ENCODE measurements around the gene CA10.

The CA10 gene

GRCh38 chr17:51946311-51946710 lies 212.2 kb downstream of the CA10 start:
- DNase-seq: no peak

DNA sequence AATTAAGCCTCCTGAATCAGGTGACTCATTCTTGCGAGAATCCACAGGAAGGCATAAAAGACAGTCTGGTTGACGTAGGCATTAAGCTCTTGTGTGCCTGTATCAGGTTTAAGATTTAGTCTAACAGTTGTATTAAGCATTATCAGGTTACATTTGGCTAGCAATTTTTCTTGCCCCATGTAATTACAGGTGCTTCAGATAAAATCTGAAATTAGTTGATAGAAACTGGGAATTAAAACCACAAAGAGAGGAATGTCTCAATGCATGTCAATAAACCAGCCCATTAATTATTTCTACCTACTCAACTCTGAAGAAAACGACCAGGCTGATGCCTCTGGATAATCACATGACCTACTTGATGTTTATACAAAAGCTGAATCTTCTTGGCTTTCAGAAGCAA lies 217.2 kb downstream of the CA10 start:
- DNase-seq: no peak

DNA sequence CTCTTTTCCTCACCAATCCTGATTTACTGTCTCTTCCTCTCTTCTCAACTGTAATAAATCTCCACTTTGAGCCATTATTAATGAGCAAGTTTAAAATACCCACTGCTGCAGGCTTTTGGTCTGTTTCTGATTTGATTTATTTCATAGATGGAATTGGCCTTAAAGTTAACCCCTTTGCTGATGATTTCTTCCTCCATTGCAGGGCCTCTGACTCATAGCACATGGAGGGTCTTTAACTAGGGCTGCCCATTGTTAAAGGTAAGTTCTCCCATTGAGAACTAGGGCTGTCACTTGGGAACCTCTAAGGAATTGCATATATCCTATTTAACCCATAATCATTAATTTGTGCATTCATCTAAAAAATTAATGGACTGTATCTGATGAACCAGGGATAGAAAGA lies 221.2 kb downstream of the CA10 start:
- DNase-seq: no peak

- DNase-seq: no peak
Observed at GRCh38 chr17:51935477-51935876, 223.0 kb downstream of the CA10 start.

- no peak for DNase-seq
Observed at GRCh38 chr17:51933647-51934046, 224.9 kb downstream of the CA10 start.

- DNase-seq: no peak
Observed at GRCh38 chr17:51926448-51926847, 232.1 kb downstream of the CA10 start.

GRCh38 chr17:51921500-51921899 lies 237.0 kb downstream of the CA10 start:
- DNase-seq: no peak

GRCh38 chr17:51914577-51914976 lies 243.9 kb downstream of the CA10 start:
- DNase-seq: no peak

- no peak for DNase-seq
Observed at GRCh38 chr17:51913491-51914205, 244.9 kb downstream of the CA10 start.

GRCh38 chr17:51912939-51913338 lies 245.6 kb downstream of the CA10 start:
- no peak for DNase-seq

- no peak for DNase-seq
Observed at GRCh38 chr17:51911237-51911636, 247.3 kb downstream of the CA10 start.

DNA sequence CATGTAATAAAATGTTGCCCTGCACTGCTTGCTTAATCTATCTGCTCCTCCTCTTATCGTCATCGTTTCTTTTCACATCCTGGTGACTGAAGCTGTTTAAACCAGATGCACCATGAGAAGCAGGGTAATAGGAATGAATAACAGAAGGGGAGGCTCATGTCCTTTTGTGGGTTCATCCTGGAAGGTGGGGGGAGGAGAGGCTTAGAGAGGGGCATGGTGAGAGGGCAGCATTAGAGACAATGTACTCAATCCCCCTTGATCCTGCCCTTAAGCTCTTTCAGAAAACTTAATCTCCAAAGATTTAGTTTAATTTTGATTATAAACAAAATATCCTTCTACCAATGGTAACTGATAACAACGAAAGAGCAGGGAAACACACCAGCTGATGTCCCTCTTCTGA lies 248.5 kb downstream of the CA10 start:
- no peak for DNase-seq

DNA sequence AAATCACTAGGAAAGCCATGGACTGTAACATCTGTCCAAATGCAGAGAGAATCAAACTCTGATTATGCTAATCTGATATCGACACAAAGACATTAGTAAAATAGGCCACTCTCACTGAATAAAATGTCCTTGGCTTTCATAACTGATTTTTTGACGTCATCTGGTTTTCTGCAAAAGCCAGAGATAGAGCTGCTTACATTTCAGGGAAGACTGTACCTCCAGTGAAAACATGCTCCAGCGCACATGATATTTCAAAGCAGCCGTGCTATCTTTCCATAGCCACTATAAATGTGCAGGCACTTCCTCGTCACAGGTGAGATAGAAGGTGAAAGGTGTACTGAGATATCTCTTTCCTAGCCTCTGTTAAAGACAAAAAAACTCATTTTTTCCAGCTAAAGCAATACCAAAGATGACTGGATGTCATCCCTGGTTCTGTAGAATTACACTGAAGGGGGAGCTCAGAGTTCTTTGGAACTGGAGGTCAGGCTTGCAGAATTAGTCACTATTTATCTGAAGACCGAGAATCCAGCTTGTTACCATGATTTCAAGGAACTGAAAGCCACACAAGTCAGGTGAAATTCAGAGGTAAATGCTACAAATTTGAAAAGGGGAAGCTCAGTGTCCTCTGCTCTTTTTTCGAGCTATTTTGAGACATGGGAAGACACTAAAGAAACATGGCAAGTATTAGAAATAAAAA lies 249.5 kb downstream of the CA10 start:
- no peak for DNase-seq

- no peak for DNase-seq
Observed at GRCh38 chr17:51907041-51907440, 251.5 kb downstream of the CA10 start.

DNA sequence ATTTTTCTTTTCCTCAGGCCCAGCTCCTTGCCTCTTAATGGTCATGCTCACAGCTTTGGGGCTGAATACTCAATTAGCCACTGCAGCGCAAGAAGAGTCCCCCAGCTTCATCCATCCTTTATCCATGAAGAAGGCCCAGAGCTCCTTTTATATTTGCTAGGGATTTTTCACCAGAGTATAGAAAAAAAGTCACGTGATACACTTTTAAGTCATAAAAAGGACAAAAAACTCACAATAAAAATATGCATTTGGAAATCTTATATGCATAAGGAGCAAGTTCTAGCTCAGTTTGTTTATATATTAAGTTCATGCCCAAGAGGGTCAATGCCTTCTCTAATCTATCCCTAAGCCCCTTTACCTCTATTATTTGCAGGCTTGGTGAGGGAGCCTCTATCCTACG lies 254.1 kb downstream of the CA10 start:
- DNase-seq: no peak

- no peak for DNase-seq
Observed at GRCh38 chr17:51901242-51901641, 257.3 kb downstream of the CA10 start.

- DNase-seq: no peak
Observed at GRCh38 chr17:51891936-51892335, 266.6 kb downstream of the CA10 start.

DNA sequence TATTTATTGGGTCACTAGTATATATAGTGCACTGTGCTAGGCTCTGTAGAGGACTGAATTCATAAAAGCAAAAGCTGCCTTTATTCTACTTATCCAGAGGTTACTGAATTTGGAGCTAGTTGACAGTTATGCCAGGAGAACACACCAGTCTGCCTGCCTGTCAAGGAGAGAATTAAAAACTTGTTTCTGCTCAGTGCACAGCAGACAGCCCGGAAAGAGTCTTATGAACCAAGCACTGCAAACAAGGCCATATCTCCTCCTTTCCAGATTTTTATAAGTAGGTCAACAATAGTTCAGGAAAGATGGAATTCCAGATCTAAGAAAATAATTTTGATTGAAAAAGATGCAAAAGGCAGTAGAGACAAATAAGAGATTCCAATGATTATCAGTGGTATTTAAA lies 267.8 kb downstream of the CA10 start:
- DNase-seq: no peak

DNA sequence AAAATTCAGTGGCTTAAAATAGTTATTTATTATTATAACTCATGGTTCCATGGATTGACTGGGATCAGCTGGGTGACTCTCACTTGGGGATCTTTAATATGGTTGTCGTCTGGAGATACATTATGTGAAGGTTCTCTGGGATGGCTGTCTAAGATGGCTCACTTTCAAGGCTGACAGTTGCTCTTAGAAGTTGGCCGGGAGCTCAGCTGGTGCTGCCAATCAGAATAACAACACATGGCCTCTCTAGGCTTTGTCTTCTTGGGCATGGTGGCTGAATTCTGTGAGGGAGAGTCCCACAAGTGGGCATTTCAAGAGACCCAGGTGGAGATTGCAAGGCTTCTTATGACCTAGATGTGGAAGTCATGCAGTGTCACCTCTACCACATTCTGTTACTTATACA lies 269.7 kb downstream of the CA10 start:
- DNase-seq: no peak

GRCh38 chr17:51876986-51877385 lies 281.5 kb downstream of the CA10 start:
- DNase-seq: no peak

DNA sequence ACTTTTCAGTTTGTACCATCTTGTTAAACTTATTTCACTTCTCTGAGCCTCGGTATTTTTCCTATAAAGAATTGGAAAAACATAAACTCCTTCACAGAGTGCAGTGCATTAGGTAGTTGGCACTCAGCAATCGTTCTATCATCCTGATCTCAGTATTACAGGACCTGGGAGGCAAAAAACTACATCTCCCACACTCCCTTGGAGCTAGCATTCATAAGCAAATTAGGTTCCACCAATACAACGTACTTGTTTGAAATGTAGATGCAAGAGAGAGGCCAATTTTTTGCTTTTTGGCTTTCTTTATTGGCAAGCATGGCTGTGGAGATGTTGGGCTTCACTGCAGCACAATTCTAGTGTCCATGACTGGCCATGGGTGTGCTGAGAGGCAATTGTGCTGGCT lies 285.2 kb downstream of the CA10 start:
- DNase-seq: no peak

DNA sequence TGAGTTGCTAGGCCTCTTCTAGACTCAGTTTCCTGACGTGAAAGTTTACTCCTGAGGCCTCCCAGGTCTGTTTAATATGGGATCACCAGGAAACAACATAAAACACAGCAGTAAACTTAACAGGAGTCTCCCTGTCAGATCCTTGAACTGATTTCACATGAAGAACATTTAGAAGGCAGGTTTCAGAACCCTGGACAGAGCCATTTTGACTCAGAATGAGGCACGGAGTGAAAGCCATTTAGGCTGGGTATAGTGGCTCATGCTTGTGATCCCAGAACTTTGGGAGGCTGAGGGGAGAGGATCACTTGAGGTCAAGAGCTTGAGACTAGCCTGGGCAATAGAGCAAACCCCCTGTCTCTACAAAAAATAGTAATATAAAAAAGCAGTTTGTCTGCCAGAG lies 289.1 kb downstream of the CA10 start:
- no peak for DNase-seq

- DNase-seq: no peak
Observed at GRCh38 chr17:51860954-51861561, 297.5 kb downstream of the CA10 start.

DNA sequence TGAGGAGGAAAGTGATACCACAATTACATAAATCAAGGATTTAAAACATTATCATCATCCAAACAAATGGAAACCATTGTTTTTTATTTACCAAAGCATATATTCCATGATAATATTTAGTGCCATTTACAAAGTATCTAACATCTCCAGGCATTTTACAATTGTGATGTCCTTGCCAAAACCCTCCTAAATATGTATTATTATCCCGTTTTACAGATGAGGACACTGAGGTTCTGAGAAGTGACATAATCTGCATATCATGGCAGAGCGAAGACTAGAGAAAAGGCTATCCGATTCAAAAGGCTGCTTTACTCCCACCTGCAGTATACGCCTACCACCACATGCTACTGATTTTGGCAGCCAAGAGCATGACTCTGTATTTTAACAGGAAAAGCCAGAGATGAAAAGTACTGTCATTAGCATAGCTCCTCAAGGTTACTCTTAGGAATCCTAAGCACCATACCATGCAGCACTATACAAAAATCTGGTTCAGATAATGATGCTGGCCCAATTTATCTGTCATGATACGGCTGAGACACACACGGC lies 301.4 kb downstream of the CA10 start:
- DNase-seq: no peak

All from stimulated activated naive CD4-positive, alpha-beta T cell (primary cell).